Chondrocyte (in vitro differentiated cells): ENCODE results near the gene JAM3. TPM values are rescaled to one million over a fixed set of nuclear protein-coding genes. Genes with fewer than 3 reads are reported as not detected.

Experiments used
- DNase-seq: peaks from one replicate; pipeline ENCODE4 v3.0.0; 2021; ENCODE audit warnings: mixed read lengths, low spot score
- H3K27ac Mint-ChIP-seq: one replicate; pipeline ENCODE4 v1.8.0; 2021; ENCODE audit warnings: mild to moderate bottlenecking, moderate library complexity, mixed read lengths; ENCODE audit not compliant: unreplicated experiment
- H3K27me3 Mint-ChIP-seq: 2 replicates; pipeline ENCODE4 v1.8.0; 2021; ENCODE audit warnings: low read depth, mixed read lengths
- H3K36me3 Mint-ChIP-seq: 2 replicates; pipeline ENCODE4 v1.8.0; 2021; ENCODE audit warnings: low read depth, mixed read lengths
- H3K4me1 Mint-ChIP-seq: 2 replicates; pipeline ENCODE4 v1.8.0; 2021; ENCODE audit warnings: low read depth, mild to moderate bottlenecking, mixed read lengths
- H3K4me3 Mint-ChIP-seq: one replicate; pipeline ENCODE4 v1.8.0; 2021; ENCODE audit warnings: mild to moderate bottlenecking, moderate library complexity, mixed read lengths; ENCODE audit not compliant: unreplicated experiment
- H3K9me3 Mint-ChIP-seq: 2 replicates; pipeline ENCODE4 v1.8.0; 2021; ENCODE audit warnings: low read depth, mixed read lengths
- CTCF ChIP-seq: fragments of 200-600 bp; sonication (generic); IDR thresholded peaks from 2 replicates; pipeline ENCODE4 v1.5.0; 2021; ENCODE audit warnings: antibody characterized with exemption, mild to moderate bottlenecking, moderate library complexity
- total RNA-seq: library from RNA; stranded (reverse); gene quantifications from 3 replicates; pipeline ENCODE4 v1.2.1, GENCODE V29; 2021

Gene JAM3
- total RNA-seq, 1 donor from 2014 or later, result 105 TPM

DNA sequence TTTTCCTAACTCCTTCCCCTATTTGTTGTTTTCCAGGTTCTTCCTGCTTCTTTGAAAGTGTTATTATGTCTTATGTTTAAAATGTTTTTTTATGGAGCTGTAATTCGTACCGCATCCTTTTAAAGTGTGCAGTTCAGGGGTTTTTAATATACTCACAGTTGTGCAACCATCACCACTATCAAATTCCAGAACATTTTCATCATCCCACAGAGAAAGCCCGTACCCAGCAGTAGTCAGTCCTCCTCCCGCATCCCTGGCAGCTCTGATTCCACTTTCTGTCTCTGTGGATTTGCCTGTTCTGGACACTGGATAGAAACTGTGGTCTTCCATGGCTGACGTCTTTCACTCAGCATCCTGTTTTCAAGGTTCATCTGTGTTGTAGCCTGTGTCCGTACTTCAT, 73.7 kb downstream of the JAM3 start:
- peak overlapping the region; percentile 67 for H3K27ac Mint-ChIP-seq
- no peak for DNase-seq
- no peak overlapping the region for H3K4me3 Mint-ChIP-seq
- no peak for TF ChIP-seq CTCF
- peaks cover 27% of the 10 kb centered on the region for H3K36me3 Mint-ChIP-seq
- no peaks in the 10 kb centered on the region for H3K27me3 Mint-ChIP-seq
- no peaks in the 10 kb centered on the region for H3K9me3 Mint-ChIP-seq
- H3K4me1 Mint-ChIP-seq, result peaks cover 24% of the 10 kb centered on the region

- Mint-ChIP-seq H3K36me3 (peaks cover 27% of the 10 kb centered on the region), H3K27me3 (no peaks in the 10 kb centered on the region), H3K27ac (peak overlapping the region; percentile 34), H3K4me3 (no peak overlapping the region), H3K9me3 (no peaks in the 10 kb centered on the region), H3K4me1 (peaks cover 23% of the 10 kb centered on the region)
- DNase-seq, result no peak
- no peak for TF ChIP-seq CTCF
Observed at GRCh38 chr11:134143801-134144200, 74.9 kb downstream of the JAM3 start.

GRCh38 chr11:134144744-134145143, 75.9 kb downstream of the JAM3 start:
- no peak overlapping the region for H3K4me3 Mint-ChIP-seq
- no peak for DNase-seq
- H3K9me3 Mint-ChIP-seq, result no peaks in the 10 kb centered on the region
- peaks cover 30% of the 10 kb centered on the region for H3K36me3 Mint-ChIP-seq
- H3K4me1 Mint-ChIP-seq, result peaks cover 14% of the 10 kb centered on the region
- peak overlapping the region; percentile 5 for H3K27ac Mint-ChIP-seq
- no peak for TF ChIP-seq CTCF
- no peaks in the 10 kb centered on the region for H3K27me3 Mint-ChIP-seq

DNA sequence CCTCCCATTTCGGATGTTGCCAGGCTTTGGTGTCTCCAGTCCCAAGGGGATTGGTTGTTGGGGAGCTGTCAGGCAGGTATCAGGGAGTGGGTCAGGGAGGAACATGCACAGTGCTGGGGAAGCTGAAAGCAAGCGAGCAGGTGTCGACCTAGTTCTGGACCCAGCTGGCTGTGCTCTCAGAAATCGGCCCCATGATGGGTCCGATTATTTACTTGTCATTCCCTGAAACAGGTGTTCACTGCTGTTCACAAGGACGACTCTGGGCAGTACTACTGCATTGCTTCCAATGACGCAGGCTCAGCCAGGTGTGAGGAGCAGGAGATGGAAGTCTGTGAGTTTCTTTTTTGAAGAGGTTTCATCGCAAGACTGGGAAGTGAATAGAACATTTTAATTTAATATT, 76.8 kb downstream of the JAM3 start:
- Mint-ChIP-seq H3K27me3 (no peaks in the 10 kb centered on the region), H3K27ac (no peak overlapping the region), H3K4me1 (peaks cover 13% of the 10 kb centered on the region), H3K4me3 (no peak overlapping the region), H3K36me3 (peaks cover 30% of the 10 kb centered on the region), H3K9me3 (no peaks in the 10 kb centered on the region)
- TF ChIP-seq CTCF, result no peak
- no peak for DNase-seq

GRCh38 chr11:134146598-134146997, 77.7 kb downstream of the JAM3 start:
- Mint-ChIP-seq H3K9me3 (no peaks in the 10 kb centered on the region), H3K4me1 (peaks cover 22% of the 10 kb centered on the region), H3K36me3 (peaks cover 33% of the 10 kb centered on the region), H3K27me3 (no peaks in the 10 kb centered on the region), H3K4me3 (no peak overlapping the region), H3K27ac (no peak overlapping the region)
- no peak for TF ChIP-seq CTCF
- DNase-seq, result no peak
